NOMO-1 (cell line): ENCODE measurements around the gene CD86.
"Not testable (repeated sequence)": the region's sequence is repeated elsewhere in the genome, so short reads cannot be mapped to it uniquely, and the experiment has no call there.

Source experiments
- DNase-seq, 2 experiments: peaks; one replicate each; lab custom pipeline; 2025; ENCODE audit not compliant: unreplicated experiment in 2 of 2; lab: John Stamatoyannopoulos, UW

Gene CD86, protein sequence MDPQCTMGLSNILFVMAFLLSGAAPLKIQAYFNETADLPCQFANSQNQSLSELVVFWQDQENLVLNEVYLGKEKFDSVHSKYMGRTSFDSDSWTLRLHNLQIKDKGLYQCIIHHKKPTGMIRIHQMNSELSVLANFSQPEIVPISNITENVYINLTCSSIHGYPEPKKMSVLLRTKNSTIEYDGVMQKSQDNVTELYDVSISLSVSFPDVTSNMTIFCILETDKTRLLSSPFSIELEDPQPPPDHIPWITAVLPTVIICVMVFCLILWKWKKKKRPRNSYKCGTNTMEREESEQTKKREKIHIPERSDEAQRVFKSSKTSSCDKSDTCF

DNA sequence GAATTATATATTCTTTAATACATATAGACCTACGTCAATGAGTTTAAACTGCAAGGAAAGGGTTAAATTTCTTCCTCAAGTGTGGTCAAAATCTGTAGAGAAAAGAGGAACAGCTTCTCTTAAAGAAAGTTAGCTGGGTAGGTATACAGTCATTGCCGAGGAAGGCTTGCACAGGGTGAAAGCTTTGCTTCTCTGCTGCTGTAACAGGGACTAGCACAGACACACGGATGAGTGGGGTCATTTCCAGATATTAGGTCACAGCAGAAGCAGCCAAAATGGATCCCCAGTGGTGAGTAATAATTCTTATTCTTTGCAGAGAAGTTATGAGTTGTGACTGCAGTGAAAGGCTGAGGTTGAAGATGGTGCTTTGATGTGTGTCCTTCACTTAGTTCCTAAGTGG, at the start of gene CD86:
Gene CD86, plus strand, starts transcription at position 148 of the 400 bp plus-strand sequence. Its CDS starts 128 bp downstream, at position 276.
- peak; percentile 79 to 95 for DNase-seq

DNA sequence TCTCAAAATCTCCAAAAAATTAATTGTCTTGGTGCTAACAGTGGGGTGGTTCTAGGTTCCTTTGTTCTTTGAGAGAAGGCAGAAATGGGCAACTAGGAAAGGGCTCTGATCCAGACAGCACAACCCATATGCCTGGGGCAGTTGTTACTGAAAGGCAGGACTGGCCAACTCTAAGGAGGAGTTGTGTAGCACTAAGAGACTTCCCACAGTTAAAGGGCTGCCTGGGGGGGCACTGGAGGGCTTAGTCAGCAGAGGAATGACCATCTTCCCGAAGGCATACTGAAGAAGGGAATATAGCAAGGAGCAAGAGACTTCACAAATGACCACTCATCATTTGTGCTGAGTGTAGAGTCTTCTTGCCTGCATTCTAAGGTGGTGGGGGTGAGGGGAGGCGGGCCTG, 48.9 kb upstream of the CD86 start:
- DNase-seq, result no peak

DNA sequence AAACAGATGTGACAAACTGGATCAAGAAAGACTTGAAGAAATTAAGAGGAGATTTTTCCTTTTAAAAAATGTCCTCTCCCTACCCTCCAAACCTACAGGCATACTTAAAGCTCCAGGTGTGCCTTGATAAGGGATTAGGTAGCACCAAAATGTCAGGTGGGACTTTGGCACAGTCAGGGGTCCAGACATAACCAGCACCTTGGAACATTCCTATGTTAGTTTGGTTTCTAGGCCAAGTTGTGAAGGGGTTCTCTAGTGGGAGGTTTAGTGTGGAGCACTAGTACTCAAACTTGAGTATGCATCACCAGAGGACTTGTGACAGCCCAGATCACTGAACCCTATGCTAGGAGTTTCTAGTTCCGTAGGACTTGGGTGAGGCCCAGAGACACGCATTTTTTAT, 47.0 kb upstream of the CD86 start:
- DNase-seq, result no peak

DNA sequence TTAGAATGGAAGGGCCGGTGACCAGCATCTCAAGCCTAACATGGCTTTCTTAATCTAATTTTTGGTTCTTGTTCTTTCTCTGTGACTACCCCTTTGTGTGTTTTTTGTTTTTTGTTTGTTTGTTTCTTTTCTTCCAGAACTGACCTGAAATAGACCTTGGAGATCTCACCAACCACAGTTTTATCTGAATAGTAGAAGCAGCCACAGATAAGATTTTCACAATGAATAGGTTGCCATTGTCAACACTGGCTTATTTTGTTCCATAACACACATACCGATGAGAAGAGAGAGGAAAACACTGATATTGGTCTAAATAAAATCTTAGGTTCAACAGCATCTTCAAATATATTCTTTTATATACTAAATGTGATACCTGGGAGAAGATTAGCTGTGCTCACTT, 44.7 kb upstream of the CD86 start:
- no peak for DNase-seq

DNA sequence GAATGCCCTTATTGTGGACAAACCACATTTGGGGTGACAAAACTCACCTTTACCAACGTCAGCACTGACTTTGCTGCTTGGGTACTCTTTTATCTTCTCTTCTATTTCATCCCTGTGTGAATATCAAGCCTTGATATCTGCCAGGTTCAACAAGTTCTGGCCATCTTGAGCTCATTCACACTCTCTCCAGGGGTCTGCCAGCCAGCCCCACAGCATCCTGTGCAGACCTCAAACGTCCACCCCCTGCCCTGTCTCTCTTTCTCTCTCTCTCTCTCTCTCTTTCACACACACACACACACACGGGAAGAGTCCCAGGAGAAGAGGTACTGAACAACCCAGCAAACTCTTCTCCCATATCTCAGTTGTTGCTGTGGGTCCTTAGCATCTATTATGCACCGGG, 43.8 kb upstream of the CD86 start:
- DNase-seq, result no peak

DNA sequence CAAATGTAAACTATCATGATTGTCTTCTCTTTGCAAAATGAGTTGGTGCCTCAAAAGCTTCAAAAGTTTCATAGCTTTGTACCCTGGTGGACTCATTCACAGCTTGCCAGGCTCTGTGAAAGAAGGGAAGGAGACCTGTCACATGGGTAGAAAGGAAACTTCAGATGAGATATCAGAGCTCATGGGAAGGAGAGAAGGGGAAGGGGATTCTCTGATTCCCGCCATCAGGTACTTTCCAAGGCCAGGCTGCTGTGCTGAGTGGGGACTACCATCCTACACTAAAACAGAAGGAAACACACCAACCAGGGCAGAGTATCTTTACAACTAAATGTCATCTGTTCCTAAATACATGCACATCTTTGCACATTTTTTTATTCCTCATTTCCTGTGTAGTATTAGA, 42.3 kb upstream of the CD86 start:
- no peak for DNase-seq

DNA sequence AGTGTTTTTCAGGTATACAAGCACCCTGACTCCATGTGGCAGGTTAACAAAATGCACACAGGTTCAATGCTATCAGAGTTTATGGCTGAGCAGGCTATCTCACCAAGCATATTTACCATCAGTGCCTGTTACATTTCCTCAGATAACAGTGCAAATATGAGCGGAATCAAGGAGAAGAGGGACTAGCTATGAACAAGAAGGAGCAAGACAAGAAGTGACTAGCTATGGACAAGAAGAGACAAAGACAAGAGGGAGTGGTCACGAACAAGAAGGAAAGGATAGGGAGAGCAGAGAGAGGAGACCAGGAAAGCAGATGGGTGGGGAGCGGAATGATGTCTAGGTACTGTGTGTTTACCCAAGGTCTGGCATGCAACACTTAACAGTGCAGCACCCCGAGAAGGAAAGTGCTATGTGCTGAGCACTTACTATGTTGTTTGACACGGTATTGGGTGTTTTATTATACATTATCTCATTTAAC, 41.7 kb upstream of the CD86 start:
- DNase-seq, result no peak

DNA sequence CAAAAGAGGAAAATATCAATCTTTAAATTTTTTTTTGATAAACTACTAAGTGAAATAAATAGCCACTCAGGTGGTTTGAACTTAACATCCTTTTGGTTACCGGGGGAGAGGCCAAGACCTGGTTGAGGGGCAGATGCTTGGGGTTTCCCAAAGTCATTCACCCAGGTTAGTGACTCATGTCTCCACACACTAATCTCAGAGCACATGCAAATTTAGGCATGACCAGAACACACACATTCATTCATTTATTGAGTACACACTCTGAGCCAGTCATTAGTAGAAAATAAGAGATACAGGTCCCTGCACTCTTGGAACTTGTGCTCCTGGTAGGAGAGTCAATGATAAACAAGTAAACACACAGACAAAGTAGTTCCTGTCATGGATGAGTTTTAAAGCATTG, 40.4 kb upstream of the CD86 start:
- no peak for DNase-seq

DNA sequence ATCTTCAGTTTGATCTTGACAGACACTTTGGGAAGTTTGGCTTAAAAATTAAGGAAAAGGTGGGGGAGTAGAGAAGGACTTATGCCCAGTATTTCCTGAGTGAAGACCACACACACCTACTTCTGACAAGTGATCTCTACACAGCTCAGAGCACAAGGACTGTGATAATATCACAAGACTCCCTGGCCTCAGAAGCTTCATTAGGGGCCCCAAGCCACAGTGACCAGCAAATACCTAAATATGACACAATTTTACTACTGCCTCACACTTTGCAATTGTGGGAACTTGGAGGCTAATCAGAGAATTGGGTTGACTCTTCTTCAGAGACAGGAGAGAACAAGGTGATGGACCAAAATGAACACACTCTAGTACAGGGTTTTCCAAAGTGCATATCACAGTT, 35.7 kb upstream of the CD86 start:
- peak; percentile 6 to 41 for DNase-seq

DNA sequence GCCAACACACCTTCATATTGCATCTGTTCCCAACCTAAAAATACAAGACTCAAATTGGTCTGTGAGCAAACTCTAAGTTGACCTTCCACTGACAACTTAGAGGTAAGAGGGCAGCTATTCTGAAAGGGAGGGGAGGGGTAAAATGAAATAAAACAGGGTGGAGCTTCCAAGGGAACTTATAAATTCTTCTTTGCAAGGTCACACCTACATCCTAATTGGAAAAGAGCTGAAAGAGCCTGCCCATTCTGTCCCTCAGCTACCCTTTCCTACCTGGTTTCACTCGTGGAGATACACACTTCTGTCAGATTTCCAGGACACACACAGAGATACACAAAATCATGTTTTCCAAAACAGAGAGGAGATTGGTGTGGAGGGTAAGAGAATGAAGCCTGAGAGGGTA, 34.1 kb upstream of the CD86 start:
- DNase-seq, result no peak

DNA sequence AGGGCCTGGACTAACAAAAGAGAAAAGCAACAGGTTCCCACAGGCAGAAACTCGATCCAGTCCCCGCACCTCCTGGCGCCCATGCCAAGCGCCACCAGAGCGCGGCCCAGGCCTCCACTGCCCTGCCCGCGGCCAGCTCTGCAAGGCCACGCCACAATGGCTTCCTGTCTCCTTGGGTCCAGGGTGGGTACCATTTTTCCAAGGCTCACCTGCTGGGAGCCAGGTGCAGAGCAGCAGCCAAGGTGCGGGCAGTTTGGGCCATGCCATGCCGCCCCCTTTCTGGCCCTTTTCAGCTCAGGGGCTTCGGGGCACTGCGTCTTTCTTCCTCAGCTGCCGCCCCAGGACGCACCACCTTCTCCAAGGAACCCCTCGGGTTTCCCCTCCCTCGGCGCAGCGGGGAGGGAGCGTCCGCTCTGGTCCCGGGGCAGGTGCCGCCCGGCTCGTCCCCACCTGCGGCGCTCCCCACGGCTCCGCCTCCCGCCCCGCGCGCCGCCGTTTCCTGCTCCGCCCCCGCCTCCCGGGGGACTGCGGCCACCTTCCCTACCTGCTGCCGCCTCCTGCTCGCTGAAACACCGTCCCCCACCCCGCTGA, 33.3 kb upstream of the CD86 start, which contains the start of gene ILDR1:
Gene ILDR1, minus strand, starts transcription at position 437 of the 591 bp plus-strand sequence. Its CDS starts 170 bp downstream, at position 267.
- no peak for DNase-seq

DNA sequence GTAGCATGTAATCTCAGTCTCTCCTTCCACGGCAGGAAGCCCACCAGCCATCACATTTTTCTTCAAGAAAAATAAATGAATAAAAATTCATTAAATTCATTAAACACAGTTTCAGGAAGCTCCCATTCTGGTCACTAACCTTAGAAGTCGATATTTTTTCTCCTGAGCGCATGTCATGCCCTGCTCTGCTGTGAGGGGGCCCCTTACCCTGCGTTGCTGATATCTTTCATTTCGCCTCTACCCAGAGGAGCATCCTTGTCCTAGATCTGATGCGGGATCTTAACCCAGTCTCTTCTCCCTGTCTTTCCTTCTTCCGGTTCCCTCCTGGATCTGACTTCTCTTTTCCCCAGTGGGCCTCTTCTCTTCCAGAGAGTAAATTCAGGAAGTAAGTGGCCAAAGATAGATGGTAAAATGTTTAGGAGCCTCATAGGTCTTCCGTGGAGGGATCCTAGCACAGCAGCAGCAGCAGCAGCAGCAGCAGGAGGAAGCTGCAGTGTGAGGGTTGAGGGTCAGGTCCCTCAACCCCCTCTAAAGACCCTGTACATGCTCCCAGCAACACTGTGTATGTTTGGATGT, 31.7 kb upstream of the CD86 start:
- DNase-seq, result no peak

DNA sequence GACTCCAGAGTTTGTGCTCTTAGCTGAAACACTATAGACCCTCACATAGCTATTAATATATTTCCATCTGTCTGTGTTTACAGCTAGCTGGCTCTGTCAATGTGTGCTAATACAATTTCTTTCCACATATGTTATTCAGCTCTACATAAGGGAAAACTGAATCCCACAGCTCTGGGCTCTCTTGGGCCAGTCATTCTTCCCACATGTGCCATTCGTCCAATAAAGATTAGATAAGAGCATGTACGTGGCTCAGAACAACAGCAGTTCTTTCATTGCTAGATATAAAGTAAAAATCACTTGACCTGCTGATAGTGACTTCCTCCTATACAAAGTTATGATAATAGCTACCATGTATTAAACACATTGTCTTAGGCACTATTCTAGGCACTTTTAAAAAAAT, 30.4 kb upstream of the CD86 start:
- DNase-seq, result no peak

DNA sequence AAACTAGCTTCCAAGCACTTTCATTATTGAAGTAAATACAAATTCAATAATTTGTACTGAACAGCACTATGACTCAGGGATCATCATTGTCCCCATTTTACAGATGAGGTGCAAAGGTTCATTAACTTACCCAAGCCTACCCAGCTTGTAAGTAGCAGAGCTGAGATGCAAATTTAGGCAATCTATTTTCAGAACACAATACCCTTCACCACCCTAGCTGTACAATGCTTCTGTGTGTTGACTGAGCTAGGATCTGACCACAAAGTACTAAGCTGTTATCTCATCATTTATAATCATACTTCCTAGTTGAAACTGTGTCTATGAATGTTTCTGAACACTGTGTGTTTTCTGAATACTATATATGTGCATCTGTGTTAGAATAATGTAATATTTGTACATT, 29.9 kb upstream of the CD86 start:
- no peak for DNase-seq

DNA sequence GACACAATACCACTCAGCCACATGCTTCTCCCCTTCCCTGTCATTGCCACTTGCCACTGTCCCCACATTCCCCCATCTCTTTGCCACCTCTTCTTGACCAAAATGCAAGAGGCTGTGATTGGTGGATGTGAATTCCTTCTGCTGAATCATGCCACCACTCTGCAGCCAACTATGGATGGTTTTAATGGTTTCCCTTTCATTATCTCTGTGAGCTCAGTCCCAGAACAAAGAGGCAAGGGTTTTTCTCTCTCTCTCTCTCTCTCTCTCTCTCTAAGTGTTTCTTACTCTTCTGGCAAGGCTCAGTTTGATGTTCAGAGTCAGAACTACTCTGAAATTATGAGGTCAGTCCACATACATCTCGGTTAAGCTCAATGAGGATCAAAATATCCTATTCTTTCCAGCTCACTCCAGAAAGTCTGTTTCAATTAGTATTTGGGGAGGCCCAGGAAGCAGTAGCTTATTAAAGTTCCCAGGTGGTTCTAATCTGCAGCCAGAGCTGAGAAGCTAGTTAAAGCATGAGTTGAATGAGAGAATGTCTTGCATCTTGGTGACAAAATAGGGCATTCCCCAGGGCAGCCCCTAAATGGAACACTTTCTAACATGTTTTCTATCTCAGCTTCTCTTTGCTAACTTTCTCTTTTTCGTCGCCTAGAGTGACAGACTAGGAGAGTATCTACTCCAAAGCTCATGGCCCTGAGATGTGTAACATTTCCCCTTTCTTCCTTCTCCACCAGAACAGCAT, 24.6 kb upstream of the CD86 start:
- no peak for DNase-seq

DNA sequence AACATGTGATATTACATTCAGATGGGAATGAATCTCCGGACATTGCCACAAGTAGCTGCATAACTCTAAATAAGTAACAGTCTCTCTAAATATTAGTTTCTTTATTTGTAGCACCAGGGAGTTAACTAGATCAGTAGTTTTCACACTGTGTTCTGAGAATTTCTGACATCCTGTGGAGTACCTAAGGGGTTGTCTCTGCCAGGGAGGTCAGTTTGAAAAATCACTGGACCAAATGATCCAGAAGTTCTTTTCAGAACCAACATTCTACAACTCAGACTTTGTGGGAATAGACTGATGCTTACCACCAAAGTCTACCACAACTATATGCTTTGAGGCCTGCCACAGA, 24.1 kb upstream of the CD86 start:
- DNase-seq, result no peak

DNA sequence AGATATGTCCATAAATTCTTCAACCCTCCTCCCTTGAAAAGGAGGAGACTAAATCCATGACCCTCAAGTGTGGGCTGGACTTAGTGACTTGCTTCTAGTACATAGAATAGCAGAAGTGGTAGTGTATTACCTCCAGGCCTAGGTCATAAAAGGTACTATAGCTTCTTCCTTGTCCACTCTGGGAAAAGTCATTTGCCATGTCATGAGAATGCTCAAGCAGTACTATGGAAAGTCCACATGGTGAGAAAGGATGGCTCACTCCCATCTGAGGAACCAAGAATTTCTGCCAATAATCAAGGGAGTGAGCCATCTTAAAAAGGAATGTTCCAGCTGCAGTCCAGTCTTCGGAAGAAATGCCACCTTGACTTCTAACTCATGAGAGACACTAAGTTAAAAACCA, 22.6 kb upstream of the CD86 start:
- DNase-seq, result no peak

DNA sequence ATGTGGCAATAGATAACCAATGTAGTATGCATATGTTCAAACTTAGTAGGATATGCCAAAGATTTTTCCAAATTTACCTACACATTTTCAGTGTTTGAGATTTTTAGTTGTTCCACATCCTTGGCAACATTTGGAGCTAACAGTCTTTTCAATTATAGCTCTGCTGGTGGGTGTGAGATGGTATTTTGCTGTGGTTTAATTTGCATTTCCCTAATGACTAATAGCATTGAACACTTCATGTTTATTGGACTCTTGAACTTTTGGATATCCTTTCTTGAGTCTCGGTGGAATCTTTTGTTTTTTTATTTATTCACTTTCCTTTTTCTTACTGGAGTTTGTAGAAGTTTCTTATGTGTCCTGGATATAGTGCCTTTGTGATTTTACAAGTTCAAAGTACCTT, 22.1 kb upstream of the CD86 start:
- DNase-seq, result no peak

DNA sequence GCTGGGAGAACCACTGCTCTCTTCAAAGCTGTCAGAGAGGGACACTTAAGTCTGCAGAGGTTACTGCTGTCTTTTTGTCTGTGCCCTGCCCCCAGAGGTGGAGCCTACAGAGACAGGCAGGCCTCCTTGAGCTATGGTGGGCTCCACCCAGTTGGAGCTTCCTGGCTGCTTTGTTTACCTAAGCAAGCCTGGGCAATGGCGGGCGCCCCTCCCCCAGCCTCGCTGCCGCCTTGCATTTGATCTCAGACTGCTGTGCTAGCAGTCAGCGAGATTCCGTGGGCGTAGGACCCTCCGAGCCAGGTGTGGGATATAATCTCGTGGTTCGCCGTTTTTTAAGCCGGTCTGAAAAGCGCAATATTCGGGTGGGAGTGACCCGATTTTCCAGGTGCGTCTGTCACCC, 7.9 kb upstream of the CD86 start:
- DNase-seq, result not testable (repeated sequence)

DNA sequence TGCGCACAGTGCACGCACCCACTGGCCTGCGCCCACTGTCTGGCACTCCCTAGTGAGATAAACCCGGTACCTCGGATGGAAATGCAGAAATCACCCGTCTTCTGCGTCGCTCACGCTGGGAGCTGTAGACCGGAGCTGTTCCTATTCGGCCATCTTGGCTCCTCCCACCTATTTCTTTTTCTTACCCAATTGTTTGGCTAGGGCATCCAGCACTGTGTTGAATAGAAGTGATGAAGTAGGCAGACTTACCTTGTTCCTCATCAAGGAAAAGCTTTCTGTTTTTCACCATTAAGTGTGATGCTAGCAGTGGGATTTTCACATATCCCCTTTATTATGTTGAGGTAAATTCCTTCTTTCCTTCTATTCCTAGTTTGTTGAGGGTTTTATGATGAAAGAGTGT, 7.4 kb upstream of the CD86 start:
- not testable (repeated sequence) for DNase-seq

DNA sequence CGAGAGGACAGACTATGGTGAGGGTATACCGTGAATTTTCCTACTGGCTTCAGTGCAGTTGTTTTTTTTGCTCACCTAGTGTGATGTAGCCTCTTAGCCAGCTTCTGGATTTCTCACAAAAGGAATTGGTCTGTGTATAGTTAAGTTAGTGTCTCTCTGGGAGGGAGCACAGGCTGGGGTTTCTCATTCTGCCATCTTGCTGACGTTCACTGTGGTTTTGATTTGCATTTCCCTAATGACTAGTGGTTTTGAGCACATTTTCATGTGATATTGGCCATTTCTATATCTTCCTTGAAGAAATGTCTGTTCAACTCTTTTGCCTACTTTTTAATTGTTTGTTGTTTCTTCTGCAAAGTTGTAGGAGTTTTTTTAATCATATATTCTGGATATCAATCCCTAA, 2.2 kb upstream of the CD86 start:
- no peak for DNase-seq
